Stimulated activated CD8-positive, alpha-beta memory T cell treated with anti-CD3 and anti-CD28 coated beads, Interleukin-12 subunit alpha, Interleukin-12 subunit beta, amount 100 ng/mL, for 1 hour (primary cell): ENCODE measurements around the gene ZNF319.
"Not testable (repeated sequence)": the region's sequence is repeated elsewhere in the genome, so short reads cannot be mapped to it uniquely, and the experiment has no call there.

ENCODE experiments used
- DNase-seq: peaks from one replicate; pipeline ENCODE4 v3.0.0-alpha.2; 2020; ENCODE audit warnings: low read depth

The ZNF319 gene

DNA sequence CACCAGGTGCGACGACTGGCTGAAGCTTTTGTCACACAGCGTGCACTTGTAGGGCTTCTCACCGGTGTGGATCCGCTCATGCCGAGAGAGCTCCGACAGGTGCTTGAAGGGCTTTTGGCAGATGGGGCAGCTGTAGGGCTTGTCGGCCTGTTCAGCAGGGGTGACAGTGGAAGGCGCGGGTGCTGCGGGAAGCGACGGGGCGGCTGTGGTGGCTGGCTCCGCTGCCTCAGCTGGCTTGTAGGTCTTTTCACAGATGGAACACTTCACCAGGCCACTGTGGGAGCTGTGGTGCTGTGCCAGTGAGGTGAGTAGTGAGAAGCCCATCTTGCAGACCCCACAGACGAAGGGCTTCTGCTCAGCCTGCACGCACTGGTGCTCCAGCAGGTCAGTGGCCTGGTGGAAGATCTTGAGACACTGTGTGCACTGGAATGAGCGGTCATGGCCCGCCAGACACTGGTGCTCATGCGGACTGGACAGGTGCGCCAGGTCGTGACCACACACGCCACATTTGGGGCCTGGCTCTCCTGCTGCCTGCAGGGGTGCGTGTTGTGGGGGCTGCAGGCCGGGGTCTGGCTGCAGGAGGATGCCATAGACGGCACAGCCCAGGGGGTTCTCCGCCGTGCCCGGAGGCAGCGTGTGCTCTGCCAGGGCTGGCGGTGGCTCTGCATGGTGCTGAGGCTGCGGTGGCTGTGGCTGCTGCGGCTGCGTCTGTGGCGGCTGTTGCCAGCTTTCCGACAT, 2.8 kb downstream of the ZNF319 start:
- no peak for DNase-seq

DNA sequence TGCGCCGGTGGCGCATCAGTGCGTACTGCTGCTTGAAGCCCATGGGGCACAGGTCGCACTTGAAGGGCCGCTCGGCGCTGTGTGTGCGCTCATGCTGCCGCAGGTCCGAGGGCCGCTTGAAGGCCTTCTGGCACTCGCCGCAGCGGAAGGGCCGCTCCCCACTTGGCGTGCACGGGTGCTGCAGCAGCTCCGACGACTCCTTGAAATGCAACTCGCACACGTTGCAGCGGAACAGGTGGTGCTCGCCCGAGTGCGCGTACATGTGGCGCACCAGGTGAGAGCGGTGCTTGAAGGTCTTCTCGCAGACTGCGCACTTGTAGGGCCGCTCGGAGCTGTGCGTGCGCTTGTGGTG, 3.3 kb downstream of the ZNF319 start:
- no peak for DNase-seq

DNA sequence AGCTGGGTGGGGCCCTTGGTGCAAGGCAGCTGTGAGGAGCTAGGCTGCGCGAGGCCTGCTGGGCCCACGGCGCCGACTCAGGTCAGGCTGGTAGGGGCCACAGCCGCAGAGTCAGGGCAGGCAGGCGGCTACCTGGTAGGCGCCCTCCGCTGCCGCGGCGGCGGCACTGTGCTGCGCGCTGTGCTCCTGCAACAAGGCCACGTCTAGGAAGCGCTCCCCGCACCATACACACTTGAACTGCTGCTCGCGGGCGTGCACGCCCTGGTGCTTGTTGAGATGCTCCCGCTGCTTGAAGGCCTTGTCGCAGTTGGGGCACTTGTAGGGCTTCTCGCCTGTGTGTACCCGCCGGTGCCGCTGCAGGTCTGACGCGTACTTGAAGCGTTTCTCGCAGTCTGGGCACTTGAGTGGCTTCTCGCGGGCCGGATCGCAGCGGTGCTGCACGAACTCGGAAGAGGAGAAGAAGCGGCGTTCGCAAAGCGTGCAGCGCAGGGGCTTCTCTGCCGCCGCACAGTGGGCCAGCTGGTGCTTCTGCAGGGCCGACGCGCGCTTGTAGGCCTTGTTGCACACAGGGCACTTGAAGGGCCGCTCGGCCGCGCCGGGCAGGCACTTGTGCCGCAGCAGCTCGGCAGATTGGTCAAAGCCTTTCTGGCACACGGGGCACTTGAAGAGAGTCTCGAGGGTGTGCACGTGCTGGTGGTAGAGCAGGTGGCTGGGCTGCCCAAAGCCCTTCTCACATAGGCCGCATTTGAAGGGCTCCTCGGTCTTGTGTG, 3.9 kb downstream of the ZNF319 start:
- DNase-seq = no peak

DNA sequence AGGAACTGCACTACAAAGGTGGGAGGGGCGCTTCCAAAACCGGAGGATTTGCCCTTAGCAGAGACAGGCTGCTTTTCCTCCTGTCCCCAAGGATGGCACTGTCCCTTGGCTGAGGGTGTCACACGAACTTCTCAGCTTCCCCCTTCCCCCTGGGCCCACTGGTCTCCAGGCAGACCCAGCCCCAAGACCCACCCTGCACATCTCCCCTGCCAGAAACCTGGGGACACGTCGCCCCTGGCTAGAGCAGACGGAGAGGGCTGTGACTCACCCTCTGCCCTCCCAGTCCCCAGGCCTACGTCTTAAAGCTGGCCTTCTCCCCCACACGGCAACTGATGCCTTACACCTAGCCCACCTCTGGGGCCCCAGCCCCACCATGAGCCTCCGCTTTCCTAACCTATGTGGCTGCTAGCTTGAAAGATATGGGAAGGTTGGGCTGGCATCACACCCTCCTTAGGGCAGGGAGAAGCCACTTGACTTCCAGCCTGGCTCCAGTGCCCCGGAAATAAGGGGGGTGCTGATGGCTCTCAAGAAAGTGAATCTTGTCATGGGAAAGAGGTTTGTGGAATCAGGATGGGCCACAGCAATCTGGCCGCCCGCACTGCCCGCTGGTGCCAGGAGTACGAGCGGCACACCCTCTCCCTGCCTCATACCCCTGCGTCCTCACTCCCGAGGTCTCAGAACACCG, 4.6 kb downstream of the ZNF319 start:
- DNase-seq = no peak

DNA sequence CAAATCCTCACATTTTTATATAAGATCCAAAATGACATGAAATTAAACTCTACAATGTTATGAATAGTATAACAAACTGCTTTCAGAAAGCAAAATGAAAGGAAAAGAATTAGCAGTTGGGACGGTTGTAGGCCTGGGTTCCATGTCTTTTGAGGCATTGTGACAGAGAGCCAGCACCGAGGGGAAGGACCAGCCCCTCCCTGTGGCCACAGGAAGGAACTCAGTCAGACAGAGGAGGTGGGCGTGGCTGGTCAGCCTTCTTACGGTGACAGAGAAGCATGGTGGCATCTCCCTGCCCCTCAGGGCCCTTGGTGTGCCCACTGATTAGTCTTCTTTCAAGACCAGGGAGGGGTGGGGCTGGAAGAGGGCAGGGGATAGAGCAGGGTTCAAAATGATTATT, 5.7 kb downstream of the ZNF319 start:
- DNase-seq = no peak

DNA sequence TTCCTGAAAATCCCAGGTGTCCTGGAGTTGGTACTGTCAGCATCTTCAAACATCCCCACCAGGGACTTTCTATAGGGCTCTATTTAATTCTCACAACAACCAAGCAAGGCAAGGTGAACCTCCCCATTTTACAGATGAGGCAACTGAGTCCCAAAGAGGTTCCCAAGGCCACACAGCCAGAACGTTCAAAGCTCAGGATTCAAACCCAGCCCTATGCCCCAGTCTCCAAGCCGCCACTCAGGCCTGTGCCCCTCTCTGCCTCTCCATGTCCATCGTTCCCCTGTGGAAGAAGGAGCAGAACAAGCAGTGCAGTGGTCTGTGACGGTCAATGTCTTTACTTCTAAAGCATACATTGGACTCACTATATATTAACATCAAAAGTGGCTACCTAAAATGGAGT, 6.1 kb downstream of the ZNF319 start:
- DNase-seq = no peak

DNA sequence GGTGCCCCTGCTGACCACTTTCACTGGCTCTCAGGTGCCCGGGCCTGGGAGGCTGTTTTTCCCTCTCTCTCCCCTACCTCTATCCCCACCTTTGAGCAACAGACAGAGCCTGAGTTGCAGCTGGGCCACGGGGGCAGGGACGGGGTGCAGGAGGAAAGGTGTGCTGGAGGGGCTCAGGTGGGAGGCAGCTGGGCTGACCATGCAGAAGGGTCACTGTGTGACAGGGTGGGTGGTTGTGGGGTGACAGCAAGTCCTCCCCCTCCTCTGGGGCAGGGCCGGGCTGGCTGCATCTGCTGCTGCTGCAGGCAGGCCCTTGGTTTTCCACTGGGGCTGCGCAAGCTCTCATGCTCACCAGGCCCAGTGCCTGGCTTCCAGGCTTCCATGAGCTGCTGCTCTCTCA, 6.6 kb downstream of the ZNF319 start:
- DNase-seq = no peak

DNA sequence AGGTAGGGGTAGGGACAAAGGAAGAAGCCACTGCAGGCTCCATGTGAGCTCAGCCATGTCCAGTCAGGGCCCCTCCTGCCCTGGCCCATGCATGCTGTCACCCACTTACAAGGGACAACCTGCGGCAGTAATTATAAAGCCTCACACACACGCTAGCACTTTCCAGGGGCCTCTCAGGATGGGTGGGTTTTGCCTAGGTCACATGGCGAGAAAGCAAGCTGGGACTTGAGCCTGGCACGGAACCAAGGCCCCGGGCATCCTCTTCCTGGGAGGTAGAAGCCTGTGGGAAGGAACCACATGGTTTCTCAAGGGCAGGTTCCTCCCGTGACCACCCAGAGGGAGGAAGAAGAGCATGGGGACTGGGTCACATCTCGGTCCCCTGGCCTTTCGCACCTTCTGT, 7.0 kb downstream of the ZNF319 start:
- DNase-seq = no peak

DNA sequence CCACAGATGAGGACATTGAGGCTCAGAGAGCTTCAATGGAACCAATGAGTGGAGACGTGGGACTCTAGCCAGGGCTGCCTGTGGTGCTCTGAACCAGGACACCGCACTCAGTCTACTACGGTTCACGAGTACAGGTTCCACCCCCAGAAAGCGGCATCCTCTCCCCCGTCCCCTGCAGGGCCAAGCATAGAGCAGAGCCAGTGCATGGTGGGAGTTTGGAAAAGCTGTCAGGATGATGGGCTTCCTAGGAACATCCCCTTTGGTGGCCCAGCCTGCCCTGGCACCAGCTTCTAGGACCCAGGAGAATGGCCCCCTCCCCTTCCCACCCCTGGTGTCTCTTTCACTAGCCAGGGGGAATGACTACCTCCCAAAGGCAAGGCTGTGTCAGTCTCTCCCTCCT, 8.4 kb downstream of the ZNF319 start:
- DNase-seq = no peak

DNA sequence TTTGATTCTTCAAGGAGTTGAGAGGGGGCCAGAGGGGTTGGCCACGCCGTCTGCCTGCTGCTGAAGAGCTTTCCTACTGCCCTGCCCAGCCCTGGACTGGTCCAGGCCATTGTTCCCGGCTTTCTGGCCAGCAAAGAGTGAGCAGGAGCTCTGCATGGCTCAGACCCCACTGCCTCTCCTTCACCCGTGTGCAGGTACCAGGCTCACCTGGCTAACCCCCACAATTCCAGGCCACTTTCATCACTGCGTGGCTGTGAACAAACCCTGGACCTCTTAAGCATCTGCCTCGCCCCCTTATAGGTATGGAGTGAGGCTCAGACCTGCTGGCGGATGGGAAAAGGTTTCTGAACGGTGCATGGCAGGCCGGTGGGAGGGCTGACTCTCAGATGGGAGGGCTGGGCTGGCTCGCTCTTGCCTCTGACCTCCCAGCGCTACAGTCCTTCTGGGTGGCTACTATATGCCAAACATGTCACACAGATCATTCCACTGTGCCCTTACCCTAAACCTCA, 8.9 kb downstream of the ZNF319 start:
- DNase-seq = no peak

DNA sequence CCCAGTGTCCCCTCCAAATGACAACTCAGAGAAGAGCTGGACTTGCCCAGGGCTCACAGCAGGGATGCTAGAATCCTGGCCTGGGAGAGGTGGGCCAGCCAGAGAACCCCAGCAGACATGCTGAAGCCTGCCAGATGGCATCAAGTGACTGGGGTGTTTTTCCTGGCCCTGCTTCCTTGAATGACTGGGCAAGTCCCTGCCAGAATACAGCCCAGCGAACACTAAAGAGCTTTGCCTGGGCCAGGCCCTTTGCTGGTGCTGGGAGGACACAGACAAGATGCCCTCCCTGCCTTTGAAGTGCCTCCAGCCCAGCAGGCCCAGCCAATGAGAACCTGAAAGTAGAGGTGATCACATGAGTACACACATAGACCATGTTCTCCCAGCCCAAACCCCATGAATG, 11.5 kb downstream of the ZNF319 start:
- DNase-seq = no peak

DNA sequence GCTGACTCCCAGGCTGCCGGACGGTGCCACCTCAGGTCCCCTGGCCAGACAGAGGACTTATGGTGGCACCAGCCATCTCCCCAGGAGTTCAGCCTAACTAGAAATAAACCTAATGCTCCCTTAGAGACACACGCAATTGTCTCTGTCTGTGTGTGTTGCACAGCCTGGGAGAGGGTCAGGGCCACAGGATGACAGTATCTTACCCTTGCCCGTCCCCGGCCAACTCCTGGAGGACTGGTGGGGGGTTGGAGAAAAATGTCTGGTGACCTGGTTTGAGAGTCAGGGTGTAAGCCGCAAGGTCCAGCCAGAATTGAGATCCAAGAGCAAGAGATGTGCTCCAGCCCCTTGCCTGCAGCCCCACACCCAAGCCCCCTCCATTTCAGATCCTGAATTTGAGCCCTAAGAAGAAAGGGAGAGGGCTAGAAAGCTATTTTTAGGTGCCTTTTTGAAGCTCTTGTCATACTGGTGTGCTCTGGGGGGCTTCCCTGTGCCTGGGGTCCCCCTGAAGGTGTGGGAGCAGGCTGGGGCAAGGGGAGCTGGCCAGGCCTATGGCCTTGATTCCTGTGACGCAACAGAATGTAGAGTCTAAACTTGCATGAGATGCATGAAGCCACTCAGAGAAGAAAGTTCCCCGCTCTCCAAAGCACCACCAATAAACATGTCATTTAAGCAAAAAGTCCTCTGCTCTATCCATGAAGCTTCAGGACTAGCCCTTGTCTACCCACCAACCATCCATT, 12.9 kb downstream of the ZNF319 start:
- DNase-seq = no peak

DNA sequence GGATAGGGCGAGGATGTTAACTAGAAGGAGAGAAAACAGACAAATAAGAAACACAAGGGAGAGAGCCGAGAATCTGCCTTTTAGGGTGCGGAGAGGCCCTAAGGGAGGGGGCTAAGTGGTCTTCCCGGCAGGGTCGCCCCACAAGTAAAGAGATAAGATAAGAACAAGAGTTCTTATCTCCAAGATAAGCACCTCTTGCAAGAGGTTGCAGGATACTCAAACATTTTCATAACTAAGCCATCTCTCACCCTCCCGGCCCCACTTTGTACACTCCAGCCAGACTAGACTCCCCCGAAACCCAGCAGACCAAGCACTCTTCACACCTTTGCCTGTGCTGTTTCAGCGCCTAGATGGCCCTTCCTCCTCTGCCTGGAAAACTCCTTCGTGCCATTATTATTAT, 14.3 kb downstream of the ZNF319 start:
- no peak for DNase-seq

DNA sequence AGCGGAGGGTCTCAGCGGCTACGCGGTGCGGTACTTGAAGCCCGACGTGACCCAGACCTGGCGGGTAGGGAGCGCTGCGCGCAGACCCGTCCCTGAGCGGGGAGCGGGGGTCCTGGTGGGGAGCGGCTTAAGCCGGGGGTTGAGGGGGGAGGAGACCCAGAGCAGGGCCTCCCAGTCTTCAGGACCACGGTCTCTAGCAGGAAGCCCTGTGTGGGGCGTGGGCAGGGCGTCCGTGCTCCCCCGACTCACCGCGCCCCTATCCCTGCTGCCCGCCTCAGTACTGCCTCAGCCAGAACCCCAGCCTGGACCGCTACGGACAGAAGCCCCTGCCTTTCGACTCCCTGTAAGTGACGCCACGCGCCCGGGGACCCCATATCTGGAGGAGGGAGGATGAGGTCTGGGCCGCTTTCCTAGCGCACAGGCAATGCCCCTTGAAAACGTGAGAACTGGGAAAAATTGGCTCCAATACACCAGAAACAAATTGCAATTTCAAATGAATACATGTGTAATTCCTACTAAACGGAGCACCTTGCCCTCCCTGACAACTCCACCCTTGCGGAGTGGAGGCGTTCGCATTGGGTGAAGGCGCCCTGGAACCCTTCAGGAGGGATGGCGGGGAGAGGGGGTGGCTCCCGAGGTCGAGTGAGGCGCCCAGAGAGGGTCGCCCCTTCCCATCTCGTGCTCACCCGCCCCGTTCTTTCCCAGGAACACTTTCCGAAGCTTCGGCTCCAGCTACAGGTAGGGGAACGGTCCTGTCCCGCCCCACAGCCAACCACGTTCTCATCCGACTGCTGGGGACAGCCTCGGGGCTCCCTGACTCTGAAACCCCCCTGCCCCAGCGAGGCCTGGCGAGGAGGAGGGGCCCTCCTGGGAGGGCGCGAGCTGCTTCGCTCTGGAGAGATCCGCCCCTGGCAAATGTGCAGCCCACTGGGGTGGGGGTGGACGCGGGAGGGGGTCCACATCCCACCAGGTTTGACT, 15.0 kb downstream of the ZNF319 start:
- no peak for DNase-seq

DNA sequence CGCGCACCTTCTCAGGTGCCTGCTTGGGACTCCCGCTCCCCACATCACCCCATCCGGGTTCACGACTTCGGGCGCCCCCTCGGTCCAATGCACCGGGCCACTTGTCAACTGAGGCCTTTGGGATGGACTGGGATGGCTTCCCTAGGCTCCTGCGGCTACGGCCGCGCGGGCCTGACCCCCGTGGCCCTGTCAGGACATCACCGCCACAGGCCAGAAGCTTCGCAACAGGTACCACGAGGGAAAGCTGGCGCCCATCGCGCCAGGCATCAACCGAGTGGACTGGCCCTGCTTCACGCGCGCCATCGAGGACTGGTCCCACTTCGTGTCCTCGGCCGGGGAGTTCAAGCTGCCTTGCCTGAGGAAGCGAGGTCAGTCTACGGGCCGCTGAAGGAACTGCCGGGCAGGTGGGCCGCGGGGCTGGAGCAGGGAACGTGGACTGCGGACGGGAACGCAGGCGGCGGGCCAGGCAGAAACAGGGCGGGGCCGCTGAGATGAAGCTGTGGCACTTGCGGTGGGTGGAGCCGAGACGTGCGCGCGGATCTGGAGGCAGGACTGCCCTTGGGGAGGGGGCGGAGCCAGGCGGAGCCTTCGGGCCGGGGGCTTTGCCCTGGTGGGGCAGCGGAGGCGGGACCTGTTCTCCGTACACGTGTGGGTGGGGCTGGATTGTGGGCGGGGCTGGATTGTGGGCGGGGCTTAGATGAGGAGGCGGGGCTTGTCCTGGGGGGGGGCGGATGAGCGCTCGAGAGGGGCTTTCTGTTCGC, 15.8 kb downstream of the ZNF319 start:
- DNase-seq = peak; percentile 83

DNA sequence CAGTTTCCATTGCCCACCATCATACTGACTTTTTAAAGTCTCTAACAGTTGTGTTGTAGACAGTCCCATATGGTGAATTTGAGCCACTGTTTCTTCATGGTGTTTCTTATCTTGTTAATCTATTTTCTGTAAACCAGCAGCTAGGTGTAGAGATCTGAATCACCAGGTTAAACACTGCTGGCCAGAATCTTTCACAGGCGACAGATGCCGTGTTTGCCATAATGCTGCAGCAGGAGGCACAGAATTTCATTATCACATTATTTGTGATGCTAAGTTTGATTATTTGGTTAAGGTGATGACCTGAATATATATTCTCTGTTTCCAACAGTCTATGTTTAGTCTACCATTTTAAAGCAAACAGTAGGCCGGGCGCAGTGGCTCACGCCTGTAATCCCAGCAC, 18.1 kb downstream of the ZNF319 start:
- no peak for DNase-seq

DNA sequence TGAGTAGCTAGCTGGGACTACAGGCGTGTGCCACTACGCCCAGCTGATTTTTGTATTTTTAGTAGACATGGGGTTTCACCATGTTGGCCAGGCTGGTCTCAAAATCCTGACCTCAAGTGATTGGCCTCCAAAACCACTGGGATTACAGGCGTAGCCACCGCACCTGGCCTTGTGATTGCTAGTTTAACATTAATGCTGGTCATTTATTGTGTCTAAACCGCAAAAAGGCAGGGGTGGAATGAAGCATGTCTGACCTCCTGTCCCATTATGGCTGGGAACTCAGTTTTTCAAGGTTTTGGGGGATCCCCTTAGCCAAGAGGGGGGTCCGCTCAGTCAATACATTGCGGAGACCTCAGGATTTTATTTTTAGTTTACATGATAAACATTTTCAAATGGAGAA, 18.8 kb downstream of the ZNF319 start:
- DNase-seq = no peak

DNA sequence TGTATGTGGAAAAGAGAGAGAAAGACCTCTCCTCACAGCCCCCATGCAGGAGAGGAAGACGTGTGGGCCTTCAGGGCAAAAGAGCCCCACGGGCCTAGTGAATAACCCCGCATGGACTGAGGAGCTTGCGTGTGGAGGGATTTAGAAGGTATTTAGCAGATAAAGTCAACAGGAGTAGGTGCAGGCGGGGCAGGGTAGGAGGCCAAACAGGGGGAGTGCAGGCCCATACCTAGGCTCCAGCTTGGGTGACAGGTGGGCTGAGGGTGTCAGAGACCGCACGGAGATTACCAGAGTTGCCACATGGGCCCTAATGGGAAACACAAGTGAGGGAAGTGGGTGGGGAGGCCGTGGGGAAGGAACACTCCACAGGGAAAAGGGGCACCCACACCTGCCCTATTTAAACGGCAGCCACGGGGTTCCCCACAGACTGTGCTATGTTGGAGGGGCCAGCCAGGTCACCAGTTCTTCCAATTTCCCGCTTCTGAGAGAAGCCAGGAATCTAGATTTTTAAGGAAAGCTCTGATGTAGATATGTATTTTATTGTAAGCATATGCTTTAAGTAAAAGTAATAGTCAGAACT, 21.4 kb downstream of the ZNF319 start:
- no peak for DNase-seq

DNA sequence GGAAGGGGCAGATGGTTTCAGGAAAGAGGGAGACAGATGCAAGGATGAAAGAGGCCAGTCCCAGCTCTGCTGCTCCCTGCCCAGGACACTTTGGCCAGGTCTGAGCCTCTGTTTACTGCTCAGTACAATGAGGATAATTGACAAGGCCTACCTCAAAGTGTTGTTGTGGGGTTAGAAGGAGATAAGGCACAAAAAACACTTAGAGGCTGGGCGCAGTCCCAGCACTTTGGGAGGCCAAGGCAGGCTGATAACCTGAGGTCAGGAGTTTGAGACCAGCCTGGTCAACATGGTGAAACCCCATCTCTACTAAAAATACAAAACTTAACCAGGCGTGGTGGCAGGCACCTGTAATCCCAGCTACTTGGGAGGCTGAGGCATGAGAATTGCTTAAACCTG, 22.4 kb downstream of the ZNF319 start:
- DNase-seq = not testable (repeated sequence)
